Renal cortical epithelial cell (primary cell): Measurements from ENCODE around the gene CHRNB2. TPM values are rescaled to one million over a fixed set of nuclear protein-coding genes. Genes with fewer than 3 reads are reported as not detected.

Experiments
- DNase-seq: peaks from one replicate; pipeline ENCODE4 v3.0.0-alpha.2; 2011; ENCODE audit warnings: low read depth
- total RNA-seq: library from RNA; depleted of rRNA; stranded (reverse); fragments of >200 nt; gene quantifications from 2 replicates; pipeline ENCODE4 v1.2.3, GENCODE V29; 2014

The CHRNB2 gene
- total RNA-seq, 1 donor from 2014 or later, result 0.55 TPM

GRCh38 chr1:154579374-154579773 is 11.8 kb downstream of the CHRNB2 start:
- DNase-seq, result no peak

- no peak for DNase-seq
Measured at GRCh38 chr1:154581766-154582165, 14.2 kb downstream of the CHRNB2 start.

DNA sequence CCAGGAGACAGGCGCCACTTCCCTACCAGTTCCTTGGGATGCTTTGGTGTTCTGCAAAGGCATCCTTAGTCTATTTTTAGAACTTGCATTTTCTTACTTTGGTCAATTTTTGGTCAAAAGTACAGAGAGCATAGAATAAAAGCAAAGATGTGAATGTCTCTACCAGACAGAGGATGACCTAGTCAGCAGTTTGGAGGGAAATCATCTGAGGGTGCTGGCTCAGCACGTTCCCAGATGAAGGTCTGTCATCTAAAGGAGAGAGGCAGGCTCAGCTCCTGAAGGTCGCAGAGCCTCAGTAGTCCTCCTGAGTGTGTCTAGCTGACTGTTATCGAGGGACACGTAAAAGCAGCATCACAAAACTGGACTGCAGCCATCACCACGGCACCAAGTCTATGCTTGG is 15.3 kb downstream of the CHRNB2 start:
- DNase-seq, result no peak

DNA sequence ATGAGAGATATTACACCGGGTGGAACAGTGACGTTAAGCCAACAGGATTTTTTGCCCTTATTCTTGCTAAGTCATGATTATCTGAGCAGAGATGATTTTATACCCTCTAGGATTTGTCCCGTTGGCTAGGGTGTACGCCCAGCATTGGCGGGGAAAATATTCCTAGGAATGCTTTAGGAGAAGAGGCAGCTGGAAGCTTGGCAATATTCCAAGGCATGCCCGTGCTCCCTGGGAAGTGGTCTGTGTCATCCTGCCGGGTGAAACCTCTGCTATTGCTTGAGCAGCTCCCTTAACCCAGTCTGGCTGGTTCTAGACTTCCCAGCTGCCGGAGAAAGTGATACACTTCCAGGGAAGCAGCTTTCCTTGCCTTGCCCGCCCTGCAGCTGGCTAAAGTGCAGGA is 16.2 kb downstream of the CHRNB2 start:
- DNase-seq, result no peak

DNA sequence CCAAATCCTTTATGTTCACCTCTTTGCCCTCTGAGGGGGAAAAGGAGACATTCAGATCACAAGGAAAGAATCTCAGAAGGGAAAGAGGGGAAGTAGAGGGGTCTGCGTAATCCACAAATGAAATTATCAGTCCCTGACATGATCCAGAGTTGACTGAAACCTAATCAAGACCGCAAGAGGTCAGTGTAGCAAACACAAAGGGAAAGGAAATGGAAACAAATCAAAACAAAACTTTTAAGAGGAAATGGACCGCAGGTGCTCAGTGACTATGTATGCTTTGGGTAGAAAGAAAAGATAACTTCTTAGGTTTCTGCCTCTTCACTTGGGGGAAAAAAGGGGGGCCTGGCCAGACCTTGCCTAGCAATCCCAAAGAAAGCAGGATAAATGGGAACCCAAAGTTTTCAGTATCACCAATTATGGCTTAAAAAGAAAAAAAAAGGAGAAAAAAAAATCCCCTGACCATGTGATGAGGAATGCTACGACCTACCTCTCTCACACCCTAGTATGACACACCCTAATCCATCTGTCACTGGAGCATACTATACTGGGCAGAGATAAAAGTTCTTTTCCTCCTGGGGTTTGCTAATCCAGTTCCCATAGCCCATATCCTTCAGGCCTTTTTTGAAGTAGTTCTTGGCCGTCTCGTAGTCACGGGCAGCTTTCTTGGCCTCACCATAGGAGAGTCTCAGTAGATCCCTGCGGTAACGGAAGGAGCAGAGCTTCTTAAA is 16.9 kb downstream of the CHRNB2 start:
- no peak for DNase-seq

- no peak for DNase-seq
Measured at GRCh38 chr1:154586231-154586630, 18.7 kb downstream of the CHRNB2 start.

GRCh38 chr1:154586641-154587040 is 19.1 kb downstream of the CHRNB2 start:
- DNase-seq, result no peak

DNA sequence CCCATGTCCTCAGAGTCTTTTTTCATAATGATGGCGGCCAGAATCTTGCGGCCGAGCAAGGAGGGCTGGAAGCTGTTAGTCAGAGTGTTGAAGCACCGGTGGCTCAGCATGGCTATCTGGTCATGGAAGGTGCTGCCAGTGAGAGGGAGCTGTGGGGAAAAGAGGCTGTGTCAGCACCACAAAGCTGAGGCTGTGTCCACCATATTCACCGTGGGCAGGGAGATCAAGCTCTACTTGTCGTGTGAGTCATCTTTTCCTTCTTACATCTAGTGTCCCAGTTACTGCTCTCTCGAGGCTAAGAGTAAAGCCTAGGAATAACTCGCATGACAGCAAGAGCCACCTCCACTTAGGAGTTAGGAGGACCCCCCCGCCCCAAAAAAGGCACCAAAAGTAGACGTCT is 22.2 kb downstream of the CHRNB2 start:
- DNase-seq, result no peak

DNA sequence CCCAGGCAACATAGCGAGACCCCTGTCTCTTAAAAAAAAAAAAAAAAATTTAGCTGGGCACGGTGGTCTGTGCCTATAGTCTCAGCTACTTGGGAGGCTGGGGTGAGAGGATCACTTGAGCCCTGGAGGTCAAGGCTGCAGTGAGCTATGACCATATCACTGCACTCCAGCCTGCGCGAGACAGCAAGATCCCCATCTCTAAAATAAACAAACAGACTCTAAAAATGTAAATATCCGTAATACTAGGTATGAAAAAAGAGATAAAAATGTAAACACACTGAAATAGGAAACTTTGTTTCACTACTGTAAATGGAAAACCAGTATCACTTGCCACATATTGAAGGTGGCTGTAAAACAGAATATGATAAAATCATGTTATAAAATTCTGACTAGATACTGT is 23.2 kb downstream of the CHRNB2 start:
- no peak for DNase-seq

- no peak for DNase-seq
Measured at GRCh38 chr1:154591206-154591605, 23.6 kb downstream of the CHRNB2 start.

DNA sequence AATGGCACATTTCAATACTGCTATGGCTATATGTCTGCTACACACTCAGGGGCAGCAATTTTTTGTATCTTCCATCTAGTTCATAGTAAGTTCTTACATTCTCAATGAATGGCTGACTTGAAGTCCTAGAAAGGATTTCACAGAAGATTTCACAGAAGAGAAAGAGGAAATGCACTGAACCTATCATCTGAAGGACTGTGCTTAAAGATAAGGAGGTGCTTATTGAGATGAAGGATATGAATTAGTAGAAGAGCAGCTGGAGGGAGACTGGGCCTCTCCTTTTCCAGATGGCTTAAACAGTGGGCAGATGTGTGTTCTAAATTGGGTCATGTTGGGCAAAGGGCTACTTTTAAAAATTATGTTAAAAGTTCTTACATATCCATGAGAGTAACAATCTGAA is 25.8 kb downstream of the CHRNB2 start:
- DNase-seq, result no peak

- DNase-seq, result no peak
Measured at GRCh38 chr1:154594811-154595210, 27.2 kb downstream of the CHRNB2 start.

- DNase-seq, result peak; percentile 40
Measured at GRCh38 chr1:154595621-154596020, 28.0 kb downstream of the CHRNB2 start.

GRCh38 chr1:154598871-154599635 is 31.5 kb downstream of the CHRNB2 start:
- no peak for DNase-seq

DNA sequence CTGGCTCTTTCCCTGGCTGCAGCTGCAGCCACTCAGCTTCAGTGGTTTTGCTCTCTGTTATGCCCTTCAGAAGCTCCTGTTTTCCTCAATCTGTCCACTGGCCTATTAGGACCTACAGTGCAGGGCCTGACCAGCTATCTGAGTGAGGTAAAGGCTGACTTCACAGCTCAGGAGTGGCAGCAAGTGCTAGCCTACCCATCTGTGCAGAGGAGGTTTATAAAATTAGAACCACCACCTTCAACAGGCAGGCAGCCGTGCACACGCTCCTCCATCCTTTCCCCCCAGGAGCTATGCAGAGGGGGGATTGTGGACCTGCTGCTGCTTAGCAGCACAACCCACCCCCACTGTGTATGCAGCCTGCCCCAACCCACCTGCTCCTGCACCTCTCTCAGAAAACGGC is 32.1 kb downstream of the CHRNB2 start:
- no peak for DNase-seq

GRCh38 chr1:154603317-154603716 is 35.7 kb downstream of the CHRNB2 start:
- no peak for DNase-seq

GRCh38 chr1:154605534-154605933 is 38.0 kb downstream of the CHRNB2 start:
- DNase-seq, result no peak

DNA sequence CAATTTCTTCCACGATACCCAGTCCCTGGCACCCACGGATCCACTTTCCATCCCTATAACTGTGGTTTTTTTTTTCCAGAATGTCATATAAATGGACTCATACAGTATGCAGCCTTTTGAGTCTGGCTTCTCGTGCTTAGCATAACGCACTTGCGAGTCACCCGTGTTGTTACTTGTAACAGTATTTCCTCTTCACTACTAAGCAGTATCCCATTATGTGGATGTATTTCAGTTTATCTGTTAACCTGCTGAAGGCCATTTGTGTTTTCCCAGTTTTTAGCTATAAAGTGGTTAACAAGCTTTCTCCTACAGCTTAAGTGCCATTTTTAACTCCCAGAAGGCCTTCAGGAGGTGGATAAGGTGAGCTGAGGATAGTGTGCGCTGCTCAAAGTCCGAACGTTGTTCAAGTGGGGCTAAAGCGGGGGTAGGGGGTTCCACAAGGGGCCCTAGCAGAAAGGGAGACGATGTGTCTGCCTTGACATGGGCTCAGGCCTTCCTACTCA is 39.6 kb downstream of the CHRNB2 start:
- DNase-seq, result peak; percentile 59

- DNase-seq, result peak; percentile 95
Measured at GRCh38 chr1:154607609-154608396, 40.2 kb downstream of the CHRNB2 start, which contains the start of gene ADAR. TSS of gene ADAR (minus strand) at chr1:154608186. CDS start at chr1:154608006, 180 bp downstream.

DNA sequence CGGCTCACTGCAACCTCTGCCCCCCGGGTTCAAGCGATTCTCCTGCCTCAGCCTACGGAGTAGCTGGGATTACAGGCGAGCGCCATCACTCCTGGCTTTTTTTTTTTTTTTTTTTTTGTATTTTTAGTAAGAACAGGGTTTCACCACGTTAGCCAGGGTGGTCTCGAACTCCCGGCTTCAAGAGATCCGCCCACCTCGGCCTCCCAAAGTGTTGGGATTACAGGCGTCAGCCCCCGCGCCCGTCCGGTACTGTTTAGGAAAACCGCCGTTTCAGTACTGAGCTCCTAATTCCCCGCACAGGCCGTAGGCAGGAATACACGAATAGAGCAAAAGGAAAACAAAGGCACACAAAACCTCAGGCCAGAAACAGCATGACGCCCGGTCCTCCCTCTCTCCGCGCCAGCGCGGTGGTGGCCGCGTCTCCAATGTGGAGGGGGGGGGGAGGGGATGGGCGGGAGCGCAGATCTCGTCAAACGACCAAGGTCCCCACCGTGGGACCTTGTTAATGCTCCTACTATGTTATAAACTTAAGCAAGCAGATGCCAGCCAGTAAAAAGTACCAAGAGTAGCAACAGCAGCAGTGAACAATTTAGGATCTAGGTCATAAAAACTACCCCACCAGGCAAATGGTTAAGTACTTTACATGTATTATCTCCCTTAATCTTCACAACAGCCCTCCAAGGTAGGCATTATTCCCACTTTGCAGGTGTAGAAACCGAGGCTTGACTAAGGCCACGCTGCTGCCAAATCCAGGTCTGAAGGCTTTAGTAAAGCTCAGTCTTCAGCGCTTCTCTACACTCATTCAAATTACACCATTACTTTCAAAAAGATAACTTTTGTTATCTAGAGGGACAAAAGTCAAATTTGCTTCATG is 41.1 kb downstream of the CHRNB2 start:
- peak; percentile 37 for DNase-seq
